MCF 10A (cell line): ENCODE measurements around the gene ZCCHC2. TPM values are rescaled to one million over a fixed set of nuclear protein-coding genes. Genes with fewer than 3 reads are reported as not detected.

Source experiments
- BruUV-seq: library from RNA; stranded (reverse); fragments of 400-500 nt; replicated peaks from 2 replicates; lab custom pipeline; 2021; lab: Mats Ljungman, UMichigan
- CTCF ChIA-PET: fragments of 300-600 bp; sonication (Branson Sonifier 250); formaldehyde crosslinking; extraction: SDS; loops from one replicate; lab custom pipeline; 2021; ENCODE audit warnings: antibody characterized with exemption, inconsistent platforms; lab: Yijun Ruan, JAX
- POLR2A ChIA-PET: fragments of 300-600, 350-650 bp; sonication (Branson Sonifier 250); formaldehyde crosslinking; extraction: SDS; loops from one replicate; lab custom pipeline; 2020; ENCODE audit warnings: antibody characterized with exemption, inconsistent platforms; lab: Yijun Ruan, JAX
- DNase-seq: peaks from one replicate; pipeline ENCODE4 v3.0.0-alpha.2; 2018; ENCODE audit not compliant: unreplicated experiment
- H3K27ac Mint-ChIP-seq: one replicate; pipeline ENCODE4 v1.8.0; 2022; ENCODE audit warnings: mild to moderate bottlenecking, low read depth, mixed read lengths; ENCODE audit not compliant: unreplicated experiment
- H3K27me3 Mint-ChIP-seq: one replicate; pipeline ENCODE4 v1.8.0; 2022; ENCODE audit warnings: mixed read lengths; ENCODE audit not compliant: insufficient read depth, unreplicated experiment
- H3K36me3 Mint-ChIP-seq: one replicate; pipeline ENCODE4 v1.8.0; 2022; ENCODE audit warnings: mild to moderate bottlenecking, moderate library complexity, mixed read lengths; ENCODE audit not compliant: insufficient read depth, unreplicated experiment
- H3K4me1 Mint-ChIP-seq: one replicate; pipeline ENCODE4 v1.8.0; 2022; ENCODE audit warnings: mixed read lengths; ENCODE audit not compliant: insufficient read depth, unreplicated experiment
- H3K4me3 Mint-ChIP-seq: one replicate; pipeline ENCODE4 v1.8.0; 2022; ENCODE audit warnings: mild to moderate bottlenecking, moderate library complexity, mixed read lengths; ENCODE audit not compliant: unreplicated experiment
- H3K9me3 Mint-ChIP-seq: one replicate; pipeline ENCODE4 v1.8.0; 2022; ENCODE audit warnings: mixed read lengths; ENCODE audit not compliant: unreplicated experiment
- intact Hi-C: fragments of 100-400 bp; cut with micrococcal nuclease; formaldehyde crosslinking; loops from 2 replicates; pipeline ENCODE4 v1.14.1; 2022
- total RNA-seq: library from RNA; stranded (reverse); gene quantifications from 2 replicates; pipeline ENCODE4 v1.2.3, GENCODE V29; 2022
- TF ChIP-seq, protein P1 (sequence below): fragments of 200-600 bp; IDR thresholded peaks from one replicate; pipeline ENCODE4 v1.8.0; 2022; ENCODE audit warnings: antibody characterized with exemption, mild to moderate bottlenecking; ENCODE audit not compliant: unreplicated experiment

The ZCCHC2 gene
- total RNA-seq, 1 experiment from 2014 or later, result 14.6 TPM

- no TSS peak for BruUV-seq
- no peaks in the 10 kb centered on the region for H3K27me3 Mint-ChIP-seq
- peaks cover 42% of the 10 kb centered on the region for H3K36me3 Mint-ChIP-seq
- H3K9me3 Mint-ChIP-seq, result no peaks in the 10 kb centered on the region
- H3K27ac Mint-ChIP-seq, result no peak overlapping the region
- intact Hi-C loops, result no loop called here
- ChIA-PET POLR2A (interaction anchor here (0.6 kb wide), 1 partner anchor 29 kb away, joined by 3 read pairs; no protein-coding TSS in a partner anchor), CTCF (interaction anchor here (0.9 kb wide), 1 partner anchor 12 kb away, joined by 3 read pairs; no protein-coding TSS in a partner anchor)
- TF ChIP-seq, protein P1, sequence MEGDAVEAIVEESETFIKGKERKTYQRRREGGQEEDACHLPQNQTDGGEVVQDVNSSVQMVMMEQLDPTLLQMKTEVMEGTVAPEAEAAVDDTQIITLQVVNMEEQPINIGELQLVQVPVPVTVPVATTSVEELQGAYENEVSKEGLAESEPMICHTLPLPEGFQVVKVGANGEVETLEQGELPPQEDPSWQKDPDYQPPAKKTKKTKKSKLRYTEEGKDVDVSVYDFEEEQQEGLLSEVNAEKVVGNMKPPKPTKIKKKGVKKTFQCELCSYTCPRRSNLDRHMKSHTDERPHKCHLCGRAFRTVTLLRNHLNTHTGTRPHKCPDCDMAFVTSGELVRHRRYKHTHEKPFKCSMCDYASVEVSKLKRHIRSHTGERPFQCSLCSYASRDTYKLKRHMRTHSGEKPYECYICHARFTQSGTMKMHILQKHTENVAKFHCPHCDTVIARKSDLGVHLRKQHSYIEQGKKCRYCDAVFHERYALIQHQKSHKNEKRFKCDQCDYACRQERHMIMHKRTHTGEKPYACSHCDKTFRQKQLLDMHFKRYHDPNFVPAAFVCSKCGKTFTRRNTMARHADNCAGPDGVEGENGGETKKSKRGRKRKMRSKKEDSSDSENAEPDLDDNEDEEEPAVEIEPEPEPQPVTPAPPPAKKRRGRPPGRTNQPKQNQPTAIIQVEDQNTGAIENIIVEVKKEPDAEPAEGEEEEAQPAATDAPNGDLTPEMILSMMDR, result no peak
- no peak for DNase-seq
- peaks cover 14% of the 10 kb centered on the region for H3K4me1 Mint-ChIP-seq
- no peak overlapping the region for H3K4me3 Mint-ChIP-seq
Observed at GRCh38 chr18:62550746-62551145, 27.9 kb downstream of the ZCCHC2 start.

DNA sequence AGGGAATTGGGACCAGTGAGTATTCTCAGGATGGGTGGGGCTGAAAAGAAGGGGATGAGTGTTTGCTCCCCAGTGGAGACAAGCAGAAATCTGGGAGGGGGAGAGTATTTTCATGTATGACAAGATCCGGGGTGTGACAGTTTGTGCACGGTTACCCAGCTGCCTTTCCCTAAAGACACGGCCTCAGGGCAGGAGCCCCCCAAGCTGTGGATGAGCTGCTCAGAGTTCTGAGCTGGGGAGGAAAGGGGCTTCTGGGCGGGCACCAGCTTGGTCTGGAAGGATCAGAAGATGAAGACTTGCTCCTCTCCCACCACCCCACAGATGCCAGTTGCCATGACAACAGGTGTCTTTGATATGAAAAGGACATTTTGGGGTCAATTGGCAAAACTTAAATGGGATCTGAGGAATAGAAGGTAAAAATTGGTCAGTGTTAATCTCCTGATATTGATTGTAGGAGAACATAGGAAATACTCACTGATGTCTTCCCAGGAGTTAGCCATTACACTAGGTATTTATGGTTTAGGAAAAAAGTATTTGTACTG lies 29.2 kb downstream of the ZCCHC2 start:
- intact Hi-C loops, result no loop called here
- no TSS peak for BruUV-seq
- H3K27me3 Mint-ChIP-seq, result no peaks in the 10 kb centered on the region
- peaks cover 47% of the 10 kb centered on the region for H3K36me3 Mint-ChIP-seq
- peak overlapping the region; percentile 50 for H3K27ac Mint-ChIP-seq
- no peak overlapping the region for H3K4me3 Mint-ChIP-seq
- POLR2A ChIA-PET, result interaction anchor here (0.7 to 0.9 kb wide), 2 partner anchors 10 to 127 kb away, joined by 3 read pairs; no protein-coding TSS in a partner anchor
- CTCF ChIA-PET, result interaction anchor here (0.6 to 1.8 kb wide), 4 partner anchors 35 to 163 kb away, joined by 3 to 5 read pairs (median 4); partner anchors contain the start of gene PHLPP1
- no peak for DNase-seq
- peaks cover 14% of the 10 kb centered on the region for H3K4me1 Mint-ChIP-seq
- TF ChIP-seq, protein P1, result no peak
- H3K9me3 Mint-ChIP-seq, result no peaks in the 10 kb centered on the region

DNA sequence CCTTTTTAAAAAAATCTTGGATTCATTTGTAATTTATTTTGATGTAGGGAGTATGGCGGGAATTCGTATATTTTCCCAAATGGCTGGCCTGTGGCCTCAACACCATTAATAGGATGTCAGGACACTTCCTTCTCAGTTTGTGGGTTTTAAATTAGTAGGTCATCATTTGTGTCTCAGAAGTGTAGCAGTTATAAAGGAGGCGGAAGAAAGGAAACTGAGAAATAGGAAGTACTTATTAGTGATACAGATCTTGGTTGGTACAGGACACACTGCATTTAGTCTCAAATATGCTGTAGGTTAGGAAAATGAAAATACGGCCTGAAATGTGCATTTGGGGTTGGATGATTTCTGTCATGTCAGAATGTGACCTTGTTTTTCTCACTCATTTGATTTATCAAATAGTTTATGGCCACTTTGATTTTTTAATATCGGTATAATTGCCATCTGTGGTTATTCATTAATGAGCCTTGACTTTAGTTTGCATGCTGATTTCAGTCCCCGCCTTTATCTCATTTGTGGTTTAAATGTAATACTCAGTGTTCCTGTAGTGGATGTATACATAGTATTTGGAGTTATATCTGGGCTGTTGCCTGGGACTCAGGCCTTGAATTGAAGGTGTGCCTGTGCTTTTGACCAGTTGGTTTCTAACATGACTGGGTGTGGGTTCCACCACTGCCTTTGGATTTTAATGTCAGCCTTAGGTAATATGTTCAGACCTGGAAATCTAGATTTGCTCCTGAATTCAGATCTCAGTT lies 31.4 kb downstream of the ZCCHC2 start:
- Mint-ChIP-seq H3K9me3 (no peaks in the 10 kb centered on the region), H3K27ac (no peak overlapping the region), H3K4me1 (peaks cover 14% of the 10 kb centered on the region), H3K27me3 (no peaks in the 10 kb centered on the region), H3K4me3 (no peak overlapping the region), H3K36me3 (peaks cover 52% of the 10 kb centered on the region)
- DNase-seq, result no peak
- POLR2A ChIA-PET, result no interaction called here
- CTCF ChIA-PET, result no interaction called here
- BruUV-seq, result no TSS peak
- intact Hi-C loops, result no loop called here
- TF ChIP-seq, protein P1, result no peak

DNA sequence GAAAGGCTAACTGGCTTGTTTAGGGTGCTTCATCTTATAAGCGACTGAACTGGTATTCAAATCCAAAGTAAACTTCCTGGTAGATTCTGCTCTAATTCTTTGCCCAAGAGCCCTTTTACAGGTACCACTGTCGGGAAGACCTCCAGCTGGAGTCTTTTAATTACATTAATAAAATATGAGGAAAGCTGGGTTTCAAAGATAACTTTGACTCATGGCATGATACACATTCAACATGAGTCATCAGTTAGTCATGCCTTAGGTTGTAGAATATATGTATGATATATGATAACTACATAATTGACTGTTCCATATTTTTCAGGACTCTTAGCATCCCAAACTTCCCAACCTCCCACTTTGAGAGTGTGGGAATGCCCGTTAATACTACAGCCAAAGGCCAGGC lies 32.3 kb downstream of the ZCCHC2 start:
- CTCF ChIA-PET, result interaction anchor here (0.6 to 0.7 kb wide), 2 partner anchors 31 to 220 kb away, joined by 3 read pairs; no protein-coding TSS in a partner anchor
- no peaks in the 10 kb centered on the region for H3K9me3 Mint-ChIP-seq
- H3K27ac Mint-ChIP-seq, result no peak overlapping the region
- TF ChIP-seq, protein P1, result no peak
- DNase-seq, result peak; percentile 73
- no TSS peak for BruUV-seq
- peaks cover 14% of the 10 kb centered on the region for H3K4me1 Mint-ChIP-seq
- H3K27me3 Mint-ChIP-seq, result no peaks in the 10 kb centered on the region
- intact Hi-C loops, result no loop called here
- POLR2A ChIA-PET, result interaction anchor here (1.3 kb wide), 1 partner anchor 9 kb away, joined by 4 read pairs; no protein-coding TSS in a partner anchor
- peaks cover 52% of the 10 kb centered on the region for H3K36me3 Mint-ChIP-seq
- no peak overlapping the region for H3K4me3 Mint-ChIP-seq
